HT-29 (cell line): ENCODE data around the gene POFUT1. TPM values are rescaled to one million over a fixed set of nuclear protein-coding genes. Genes with fewer than 3 reads are reported as not detected.
"Not testable (repeated sequence)": the region's sequence is repeated elsewhere in the genome, so short reads cannot be mapped to it uniquely, and the experiment has no call there.

Source experiments
- DNase-seq: peaks from one replicate; pipeline ENCODE4 v3.0.0-alpha.2; 2015; ENCODE audit warnings: low spot score
- total RNA-seq: library from RNA; depleted of rRNA; stranded (reverse); fragments of >200 nt; shearing (Covaris generic); gene quantifications from 2 replicates; pipeline ENCODE4 v1.2.3, GENCODE V29; 2014; rRNA removed

The POFUT1 gene
- 44.6 and 56.1 TPM in 2 replicates for total RNA-seq

- DNase-seq: peak; percentile 97
Observed at GRCh38 chr20:32207626-32208498, at the start of gene POFUT1, which contains the start of gene PLAGL2. POFUT1 (plus strand) TSS chr20:32207880; CDS start chr20:32207942, 62 bp downstream. PLAGL2 (minus strand) TSS chr20:32207743; CDS start chr20:32202178, 5,565 bp downstream.

DNA sequence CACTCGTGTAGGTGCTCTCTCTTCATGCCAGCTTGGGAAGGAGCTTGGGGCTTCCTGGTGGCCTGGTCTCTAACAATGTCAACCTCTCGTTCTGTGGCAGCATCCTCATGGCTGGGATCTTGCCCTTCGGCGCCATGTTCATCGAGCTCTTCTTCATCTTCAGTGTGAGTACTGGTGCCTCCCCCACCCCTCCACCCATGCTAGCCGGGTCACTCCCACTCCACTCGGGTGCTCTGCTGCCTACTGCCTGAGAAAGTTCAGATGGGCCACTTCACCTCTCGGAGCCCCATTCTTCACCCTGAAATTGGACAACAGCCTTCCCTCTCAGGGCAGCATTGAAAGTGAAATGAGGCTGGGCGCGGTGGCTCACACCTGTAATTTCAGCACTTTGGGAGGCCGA lies 49.3 kb upstream of the POFUT1 start:
- DNase-seq: no peak

- no peak for DNase-seq
Observed at GRCh38 chr20:32158943-32159660, 48.6 kb upstream of the POFUT1 start.

GRCh38 chr20:32159766-32160221 lies 47.9 kb upstream of the POFUT1 start:
- DNase-seq: no peak

- no peak for DNase-seq
Observed at GRCh38 chr20:32160341-32160740, 47.3 kb upstream of the POFUT1 start.

GRCh38 chr20:32162351-32162750 lies 45.3 kb upstream of the POFUT1 start:
- no peak for DNase-seq

GRCh38 chr20:32163951-32164350 lies 43.7 kb upstream of the POFUT1 start:
- no peak for DNase-seq

DNA sequence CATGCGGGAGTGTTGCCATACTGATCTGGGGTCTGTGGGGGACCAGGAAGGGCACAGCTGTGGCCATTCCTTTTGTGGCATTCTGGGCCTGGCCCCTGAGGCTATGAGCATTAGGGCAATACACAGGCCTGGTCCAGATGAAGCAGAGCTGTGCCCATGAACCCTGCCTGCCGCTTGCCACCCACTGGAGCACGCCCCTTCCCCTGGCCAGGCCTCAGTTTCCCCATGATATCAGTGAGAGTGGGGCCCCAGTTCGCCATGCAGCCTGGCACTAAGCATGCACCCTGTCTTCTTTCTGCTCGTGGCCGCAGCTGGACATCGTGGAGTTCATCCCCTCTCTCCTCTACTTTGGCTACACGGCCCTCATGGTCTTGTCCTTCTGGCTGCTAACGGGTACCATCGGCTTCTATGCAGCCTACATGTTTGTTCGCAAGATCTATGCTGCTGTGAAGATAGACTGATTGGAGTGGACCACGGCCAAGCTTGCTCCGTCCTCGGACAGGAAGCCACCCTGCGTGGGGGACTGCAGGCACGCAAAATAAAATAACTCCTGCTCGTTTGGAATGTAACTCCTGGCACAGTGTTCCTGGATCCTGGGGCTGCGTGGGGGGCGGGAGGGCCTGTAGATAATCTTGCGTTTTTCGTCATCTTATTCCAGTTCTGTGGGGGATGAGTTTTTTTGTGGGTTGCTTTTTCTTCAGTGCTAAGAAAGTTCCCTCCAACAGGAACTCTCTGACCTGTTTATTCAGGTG lies 42.5 kb upstream of the POFUT1 start:
- DNase-seq: no peak

- no peak for DNase-seq
Observed at GRCh38 chr20:32165836-32166545, 41.7 kb upstream of the POFUT1 start.

- DNase-seq: no peak
Observed at GRCh38 chr20:32167552-32167951, 40.1 kb upstream of the POFUT1 start.

DNA sequence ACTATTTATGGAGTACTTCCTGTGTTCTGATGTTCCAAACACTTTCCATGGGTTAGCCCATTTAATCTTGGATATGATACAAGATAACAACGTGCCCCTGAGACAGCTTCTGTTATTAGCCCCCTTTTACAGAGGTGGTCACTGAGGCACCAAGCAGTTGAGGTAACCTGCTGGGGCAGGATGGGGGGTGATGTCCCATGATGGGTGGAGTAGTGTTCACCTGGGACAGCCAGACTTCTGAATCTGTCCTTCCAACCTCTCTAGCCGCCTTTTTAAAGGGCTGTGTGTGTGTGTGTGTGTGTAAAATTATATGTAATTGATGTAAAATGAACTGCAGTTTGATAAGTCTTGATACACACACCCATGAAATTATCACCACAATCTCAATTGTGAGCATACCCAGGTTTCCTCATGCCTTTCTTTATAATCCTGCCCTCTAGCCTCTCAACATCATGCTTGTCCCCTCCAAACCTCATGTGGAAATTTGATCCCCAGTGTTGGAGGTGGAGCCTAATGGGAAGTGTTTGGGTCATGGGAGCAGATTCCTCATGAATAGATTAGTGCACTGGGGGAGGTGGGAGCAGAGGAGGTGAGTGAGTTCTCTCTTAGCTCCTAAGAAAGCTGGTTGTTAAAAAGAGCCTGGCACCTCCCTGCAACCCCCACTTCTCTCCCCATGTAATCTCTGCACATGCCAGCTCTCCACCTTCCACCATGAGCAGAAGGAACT lies 39.3 kb upstream of the POFUT1 start:
- DNase-seq: no peak

DNA sequence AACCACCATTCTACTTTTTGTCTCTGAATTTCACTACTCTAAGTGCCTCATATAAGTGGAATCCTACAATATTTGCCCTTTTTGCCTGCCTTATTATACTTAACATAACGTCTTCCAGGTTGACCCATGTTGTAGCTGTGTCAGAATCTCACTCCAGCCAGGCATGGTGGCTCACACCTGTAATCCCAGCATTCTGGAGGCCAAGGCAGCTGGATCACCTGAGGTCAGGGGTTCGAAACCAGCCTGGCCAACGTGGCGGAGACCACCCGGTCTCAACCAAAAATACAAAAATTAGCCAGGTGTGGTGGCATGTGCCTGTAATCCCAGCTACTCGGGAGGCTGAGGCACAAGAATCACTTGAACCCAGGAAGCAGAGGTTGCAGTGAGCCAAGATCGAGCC lies 30.0 kb upstream of the POFUT1 start:
- DNase-seq: not testable (repeated sequence)

GRCh38 chr20:32179515-32179914 lies 28.2 kb upstream of the POFUT1 start:
- DNase-seq: no peak

GRCh38 chr20:32179934-32180333 lies 27.7 kb upstream of the POFUT1 start:
- DNase-seq: no peak

GRCh38 chr20:32181606-32182005 lies 26.1 kb upstream of the POFUT1 start:
- DNase-seq: no peak

GRCh38 chr20:32183947-32184635 lies 23.6 kb upstream of the POFUT1 start:
- DNase-seq: no peak

DNA sequence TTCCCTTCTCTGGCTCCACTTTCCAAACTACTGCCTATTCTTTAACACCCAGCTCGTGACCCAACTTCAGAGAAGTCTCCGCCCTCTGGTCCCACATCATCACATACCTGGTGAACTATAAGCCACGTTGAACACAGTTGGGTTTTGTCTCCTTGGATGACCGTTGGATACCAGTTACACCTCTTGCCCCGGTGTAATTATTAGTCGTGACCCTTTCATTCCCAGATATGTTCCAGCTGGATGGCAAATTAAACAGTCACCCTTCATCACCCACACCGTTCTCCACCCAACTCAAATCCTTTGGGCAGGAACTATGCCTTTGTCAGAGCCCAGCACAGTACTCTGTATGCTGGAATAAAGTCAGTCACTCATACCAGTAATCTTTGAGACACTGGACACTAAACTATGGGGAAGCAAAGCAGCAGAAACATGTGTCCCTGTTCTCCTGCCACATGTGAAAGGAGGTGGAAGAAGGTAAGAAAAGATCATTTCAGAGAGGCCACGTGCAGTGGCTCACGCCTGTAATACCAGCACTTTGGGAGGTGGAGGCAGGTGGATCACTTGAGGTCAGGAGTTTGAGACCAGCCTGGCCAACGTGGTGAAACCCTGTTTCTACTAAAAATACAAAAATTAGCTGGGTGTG lies 22.6 kb upstream of the POFUT1 start:
- DNase-seq: no peak

DNA sequence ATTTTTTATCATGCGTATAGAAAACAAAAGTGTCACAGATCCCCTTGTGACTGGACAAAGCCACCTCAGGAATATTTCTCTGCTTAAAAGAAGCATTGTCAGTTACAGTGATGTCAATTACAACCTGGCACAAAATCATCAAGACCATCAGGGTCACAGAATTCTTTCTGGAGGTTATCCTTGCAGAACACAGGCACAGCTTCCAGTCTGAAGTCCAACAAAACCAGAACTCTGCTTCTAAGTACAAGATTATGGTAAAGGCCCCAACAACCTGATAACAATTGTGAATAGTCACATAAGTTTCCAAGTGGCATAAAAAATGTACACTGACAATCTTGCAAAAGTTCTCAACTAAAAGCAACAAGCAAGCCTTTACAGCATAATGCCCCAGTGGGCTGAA lies 21.2 kb upstream of the POFUT1 start:
- DNase-seq: no peak

DNA sequence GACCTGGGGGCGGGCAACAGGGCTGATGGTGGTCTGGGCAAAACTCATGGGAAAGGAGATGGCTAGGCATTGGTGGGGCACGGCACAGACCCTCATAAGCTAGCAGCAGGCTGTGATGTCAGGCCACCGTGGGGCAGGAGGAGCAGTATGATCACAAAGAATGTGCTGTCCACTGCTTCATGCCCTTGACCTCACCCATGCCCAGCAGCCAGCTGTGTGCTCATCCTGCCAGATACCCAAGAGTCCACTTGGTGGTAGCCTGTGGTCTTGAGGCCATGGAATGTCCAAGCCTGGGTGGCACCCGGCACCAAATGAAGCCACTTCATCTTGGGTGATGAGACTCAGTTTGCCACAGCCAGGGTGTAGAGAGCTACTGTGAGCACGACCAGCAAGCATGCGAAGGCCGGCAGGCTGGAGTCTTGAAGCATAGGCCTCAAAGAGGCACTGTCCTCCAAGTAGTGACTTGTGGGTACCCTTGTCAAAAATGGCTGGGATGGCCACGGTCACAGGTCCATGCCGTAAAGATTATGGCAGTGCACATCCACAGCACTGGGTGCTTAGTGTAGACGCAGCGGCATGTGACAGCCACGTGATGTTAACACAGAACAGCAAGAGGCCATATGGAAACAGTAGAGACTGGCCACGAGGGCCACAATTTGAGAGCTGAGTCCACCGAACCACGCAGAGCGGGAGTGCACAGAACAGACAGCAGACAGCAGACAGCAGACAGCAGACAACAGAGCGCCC lies 19.1 kb upstream of the POFUT1 start:
- DNase-seq: no peak
